A673 (cell line): ENCODE results near the gene ANKRD9.

Experiments used
- CTCF ChIP-seq: fragments of 300-800, 200-600 bp; sonication (generic); conservative IDR thresholded peaks from 2 replicates; pipeline ENCODE4 v1.5.1; 2017; ENCODE audit warnings: low read depth, mild to moderate bottlenecking, antibody characterized with exemption, low read length, moderate library complexity, mixed read lengths
- EZH2 ChIP-seq: fragments of 200-600 bp; sonication (generic); IDR thresholded peaks from 2 replicates; pipeline ENCODE4 v1.6.1; 2017; ENCODE audit warnings: borderline replicate concordance, low read depth, mild to moderate bottlenecking, mixed read lengths, antibody characterized with exemption, low read length; ENCODE audit not compliant: poor library complexity, severe bottlenecking

GRCh38 chr14:102507857-102508312 lies 1.7 kb downstream of the ANKRD9 start:
- TF ChIP-seq CTCF (no peak), EZH2 (no peak)
